GM10266 (cell line): ENCODE data around the gene EME2.

Experiments used
- DNase-seq: peaks from one replicate; pipeline ENCODE4 v3.0.0; 2012; ENCODE audit errors: extremely low spot score
- CTCF ChIP-seq: IDR thresholded peaks from 2 replicates; pipeline ENCODE4 v1.5.1; 2012; ENCODE audit warnings: mild to moderate bottlenecking, low read depth; ENCODE audit not compliant: control insufficient read depth, insufficient read depth; ENCODE audit errors: missing control alignments

EME2 gene

GRCh38 chr16:1746693-1747195, 25.9 kb upstream of the EME2 start:
- TF ChIP-seq CTCF, result no peak
- DNase-seq, result no peak

- no peak for DNase-seq
- TF ChIP-seq CTCF, result no peak
Measured at GRCh38 chr16:1747934-1748333, 24.7 kb upstream of the EME2 start.

- no peak for TF ChIP-seq CTCF
- no peak for DNase-seq
Measured at GRCh38 chr16:1749152-1750117, 23.2 kb upstream of the EME2 start.

- no peak for DNase-seq
- TF ChIP-seq CTCF, result no peak
Measured at GRCh38 chr16:1751946-1752345, 20.7 kb upstream of the EME2 start.

GRCh38 chr16:1752853-1753252, 19.8 kb upstream of the EME2 start:
- TF ChIP-seq CTCF, result no peak

GRCh38 chr16:1754204-1754603, 18.4 kb upstream of the EME2 start:
- no peak for DNase-seq
- TF ChIP-seq CTCF, result no peak

More at GRCh38 chr16:1752853-1753252, 19.8 kb upstream of the EME2 start:
- no peak for DNase-seq
